ENCODE measurements around the gene HOXA11.

DNA sequence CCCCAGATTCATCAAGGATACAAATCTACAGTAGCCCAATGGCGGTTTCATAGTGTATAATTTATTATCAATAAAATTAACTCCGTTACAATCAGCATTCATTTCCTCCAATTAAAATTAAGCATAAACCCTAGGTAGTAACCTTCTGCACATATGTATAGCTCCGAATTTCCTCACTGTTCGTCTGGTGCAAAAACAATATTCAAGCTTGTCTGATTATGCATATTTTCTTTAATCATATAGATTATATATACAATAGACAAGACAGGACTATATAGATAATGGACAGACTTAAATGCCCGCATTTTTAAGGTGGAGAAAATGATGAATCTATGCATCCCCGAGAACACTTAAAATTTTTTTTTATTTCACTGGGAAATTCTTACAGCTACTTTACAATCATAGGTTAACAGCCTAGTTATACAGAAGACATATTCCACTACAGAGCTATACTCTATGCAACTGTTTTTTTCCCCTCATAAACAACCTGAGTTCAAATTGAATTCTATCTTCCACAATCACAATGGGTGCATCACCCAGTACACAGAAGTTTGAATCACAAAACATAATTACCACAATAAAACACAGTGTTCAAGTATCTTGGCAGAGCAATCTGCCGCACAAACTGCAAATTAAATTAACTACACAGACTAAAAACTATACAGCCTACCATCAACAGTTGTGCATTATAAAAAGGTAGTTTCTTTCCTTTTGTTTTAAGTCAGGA lies 22.3 kb downstream of the HOXA11 start:
- no peak for TF ChIP-seq EZH2phosphoT487 (IDR thresholded peaks at IDR 0.05; ENCODE audit: borderline replicate concordance, low read length)
- TF ChIP-seq, protein P1, sequence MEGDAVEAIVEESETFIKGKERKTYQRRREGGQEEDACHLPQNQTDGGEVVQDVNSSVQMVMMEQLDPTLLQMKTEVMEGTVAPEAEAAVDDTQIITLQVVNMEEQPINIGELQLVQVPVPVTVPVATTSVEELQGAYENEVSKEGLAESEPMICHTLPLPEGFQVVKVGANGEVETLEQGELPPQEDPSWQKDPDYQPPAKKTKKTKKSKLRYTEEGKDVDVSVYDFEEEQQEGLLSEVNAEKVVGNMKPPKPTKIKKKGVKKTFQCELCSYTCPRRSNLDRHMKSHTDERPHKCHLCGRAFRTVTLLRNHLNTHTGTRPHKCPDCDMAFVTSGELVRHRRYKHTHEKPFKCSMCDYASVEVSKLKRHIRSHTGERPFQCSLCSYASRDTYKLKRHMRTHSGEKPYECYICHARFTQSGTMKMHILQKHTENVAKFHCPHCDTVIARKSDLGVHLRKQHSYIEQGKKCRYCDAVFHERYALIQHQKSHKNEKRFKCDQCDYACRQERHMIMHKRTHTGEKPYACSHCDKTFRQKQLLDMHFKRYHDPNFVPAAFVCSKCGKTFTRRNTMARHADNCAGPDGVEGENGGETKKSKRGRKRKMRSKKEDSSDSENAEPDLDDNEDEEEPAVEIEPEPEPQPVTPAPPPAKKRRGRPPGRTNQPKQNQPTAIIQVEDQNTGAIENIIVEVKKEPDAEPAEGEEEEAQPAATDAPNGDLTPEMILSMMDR (IDR thresholded peaks at IDR 0.05; ENCODE audit: low read depth, low read length, poor library complexity, severe bottlenecking), result no peak

Data from DOHH2 (cell line).